ENCODE data around the gene NRAP. TPM values are rescaled to one million over a fixed set of nuclear protein-coding genes. Genes with fewer than 3 reads are reported as not detected.
A peak's percentile ranks its signal among the peaks of the same experiment; 100 is the strongest.

The NRAP gene
- total RNA-seq, 1 donor from 2014 or later: not detected

DNA sequence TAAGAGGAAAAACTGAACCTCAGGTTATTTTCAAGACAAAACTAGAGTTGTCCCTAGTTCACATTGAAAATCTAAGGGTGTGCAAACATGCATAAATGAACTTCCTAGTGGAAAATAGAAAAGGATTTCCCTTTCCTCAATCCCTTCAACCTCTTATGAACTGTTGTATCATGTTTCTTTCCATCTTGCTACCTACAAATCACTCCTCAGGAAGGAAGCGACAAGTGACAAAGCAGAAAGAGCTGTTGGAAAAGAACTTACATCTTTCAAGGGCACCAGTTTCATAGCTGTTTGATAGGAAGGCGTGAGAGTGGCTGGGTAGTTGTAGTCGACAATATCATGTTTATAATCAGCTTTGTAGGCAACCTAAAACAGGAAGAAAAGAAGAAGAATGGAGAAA, 23.9 kb downstream of the NRAP start:
- Mint-ChIP-seq H3K4me3 (no peak overlapping the region), H3K27ac (ENCODE audit: unreplicated experiment) (no peak overlapping the region), H3K9me3 (peaks cover 4% of the 10 kb centered on the region), H3K36me3 (ENCODE audit: low read depth) (no peaks in the 10 kb centered on the region), H3K27me3 (ENCODE audit: low read depth) (no peaks in the 10 kb centered on the region), H3K4me1 (peaks cover 7% of the 10 kb centered on the region)
- no peak for DNase-seq (ENCODE audit: low read depth, low spot score)
- TF ChIP-seq, protein P1, sequence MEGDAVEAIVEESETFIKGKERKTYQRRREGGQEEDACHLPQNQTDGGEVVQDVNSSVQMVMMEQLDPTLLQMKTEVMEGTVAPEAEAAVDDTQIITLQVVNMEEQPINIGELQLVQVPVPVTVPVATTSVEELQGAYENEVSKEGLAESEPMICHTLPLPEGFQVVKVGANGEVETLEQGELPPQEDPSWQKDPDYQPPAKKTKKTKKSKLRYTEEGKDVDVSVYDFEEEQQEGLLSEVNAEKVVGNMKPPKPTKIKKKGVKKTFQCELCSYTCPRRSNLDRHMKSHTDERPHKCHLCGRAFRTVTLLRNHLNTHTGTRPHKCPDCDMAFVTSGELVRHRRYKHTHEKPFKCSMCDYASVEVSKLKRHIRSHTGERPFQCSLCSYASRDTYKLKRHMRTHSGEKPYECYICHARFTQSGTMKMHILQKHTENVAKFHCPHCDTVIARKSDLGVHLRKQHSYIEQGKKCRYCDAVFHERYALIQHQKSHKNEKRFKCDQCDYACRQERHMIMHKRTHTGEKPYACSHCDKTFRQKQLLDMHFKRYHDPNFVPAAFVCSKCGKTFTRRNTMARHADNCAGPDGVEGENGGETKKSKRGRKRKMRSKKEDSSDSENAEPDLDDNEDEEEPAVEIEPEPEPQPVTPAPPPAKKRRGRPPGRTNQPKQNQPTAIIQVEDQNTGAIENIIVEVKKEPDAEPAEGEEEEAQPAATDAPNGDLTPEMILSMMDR (conservative IDR thresholded peaks at IDR 0.05): no peak

DNA sequence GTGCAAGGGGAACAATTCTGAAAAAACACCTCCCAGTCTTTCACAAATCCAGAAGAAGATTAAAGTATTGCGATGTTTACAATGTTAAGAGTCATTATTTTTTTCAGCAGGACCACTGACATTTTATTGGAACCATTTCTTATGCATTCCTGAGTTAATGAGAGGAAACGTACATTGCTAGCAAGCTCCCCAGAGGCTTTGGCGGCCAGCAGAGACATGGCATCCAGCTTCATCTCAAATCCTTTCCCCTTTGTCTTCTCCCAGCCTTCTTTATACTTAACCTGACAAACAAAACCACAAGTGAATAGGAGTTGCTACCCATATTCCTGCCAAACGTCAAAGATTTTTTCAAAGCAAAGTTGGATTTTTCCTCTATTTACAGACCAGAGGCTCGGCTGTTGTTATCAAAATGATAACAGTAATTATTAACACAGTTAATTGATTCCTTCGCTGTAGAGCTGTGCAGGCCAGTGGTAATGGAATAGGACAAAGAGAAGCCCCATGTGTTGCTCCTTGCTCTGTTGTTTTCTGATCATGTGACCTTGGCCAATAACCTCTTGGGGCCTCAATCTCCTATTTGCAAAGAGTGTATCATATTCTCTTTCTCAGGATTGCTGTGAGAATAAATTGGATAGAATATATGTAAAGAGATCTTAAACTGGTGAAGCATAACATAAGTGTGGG, 32.0 kb downstream of the NRAP start:
- Mint-ChIP-seq H3K4me3 (no peak overlapping the region), H3K36me3 (ENCODE audit: low read depth) (no peaks in the 10 kb centered on the region), H3K4me1 (peaks cover 8% of the 10 kb centered on the region), H3K27me3 (ENCODE audit: low read depth) (no peaks in the 10 kb centered on the region), H3K9me3 (peaks cover 12% of the 10 kb centered on the region), H3K27ac (ENCODE audit: unreplicated experiment) (peak overlapping the region; percentile 70)
- no peak for DNase-seq (ENCODE audit: low read depth, low spot score)
- TF ChIP-seq, protein P1 (conservative IDR thresholded peaks at IDR 0.05): no peak

DNA sequence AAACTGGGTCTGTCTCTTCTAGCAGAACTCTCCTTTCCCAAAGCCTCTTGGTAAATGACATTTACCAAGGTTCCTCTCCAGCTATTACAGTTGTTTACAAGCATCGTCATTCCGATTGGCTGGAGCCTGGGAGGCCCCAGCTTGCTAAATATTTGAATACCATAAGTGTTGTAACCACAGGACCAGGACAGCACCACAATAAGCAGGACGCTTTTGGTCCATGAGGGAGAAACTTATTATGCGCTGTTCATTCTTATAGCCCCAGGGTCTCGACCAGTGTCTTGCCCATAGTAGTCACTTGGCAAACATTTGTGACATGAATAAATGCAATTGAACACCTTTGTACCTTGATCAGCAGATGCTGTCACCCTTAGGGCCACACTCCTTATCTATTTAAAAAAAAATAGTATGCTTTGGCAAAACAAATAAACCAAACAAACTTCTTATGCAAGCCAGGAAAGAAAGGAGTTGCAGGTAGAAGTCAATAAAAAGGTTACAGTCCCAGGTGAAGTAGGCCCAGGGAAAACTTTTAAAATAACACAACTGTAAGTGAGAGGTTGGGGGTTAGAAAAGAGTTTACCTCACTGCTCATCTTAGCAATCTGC, 32.8 kb downstream of the NRAP start:
- H3K36me3 Mint-ChIP-seq (ENCODE audit: low read depth): no peaks in the 10 kb centered on the region
- TF ChIP-seq, protein P1 (conservative IDR thresholded peaks at IDR 0.05): no peak
- H3K27me3 Mint-ChIP-seq (ENCODE audit: low read depth): no peaks in the 10 kb centered on the region
- no peak for DNase-seq (ENCODE audit: low read depth, low spot score)
- H3K27ac Mint-ChIP-seq (ENCODE audit: unreplicated experiment): no peak overlapping the region
- H3K4me3 Mint-ChIP-seq: no peak overlapping the region
- H3K4me1 Mint-ChIP-seq: peaks cover 8% of the 10 kb centered on the region
- H3K9me3 Mint-ChIP-seq: peaks cover 12% of the 10 kb centered on the region

DNA sequence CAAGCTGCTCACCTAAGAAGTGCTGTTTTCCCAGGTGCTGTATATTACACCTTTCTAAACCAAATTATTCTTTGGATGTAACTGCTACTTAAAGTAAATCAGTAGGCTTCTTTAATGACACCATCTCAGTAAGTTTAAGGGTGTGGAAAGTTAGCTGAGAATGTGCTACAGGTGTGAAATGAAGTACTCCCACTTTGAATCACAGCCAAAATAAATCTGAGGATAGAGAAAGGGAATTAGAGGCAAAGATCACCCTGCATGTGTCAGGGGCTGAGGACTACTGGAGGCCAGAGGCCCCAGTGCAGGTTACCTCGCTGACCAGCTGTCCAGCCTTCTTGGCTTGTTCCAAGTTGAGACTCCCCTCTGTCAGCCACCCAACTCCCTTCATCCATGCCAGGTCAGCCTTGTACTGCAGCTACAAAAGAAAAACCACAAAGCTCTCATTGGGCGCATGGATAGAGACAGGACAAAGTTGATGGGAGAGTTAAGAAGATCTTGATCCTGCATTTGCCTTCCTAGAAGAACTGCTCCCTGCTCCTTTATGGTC, 35.2 kb downstream of the NRAP start:
- TF ChIP-seq, protein P1 (conservative IDR thresholded peaks at IDR 0.05): no peak
- Mint-ChIP-seq H3K27ac (ENCODE audit: unreplicated experiment) (no peak overlapping the region), H3K27me3 (ENCODE audit: low read depth) (peaks cover 2% of the 10 kb centered on the region), H3K4me3 (no peak overlapping the region), H3K36me3 (ENCODE audit: low read depth) (no peaks in the 10 kb centered on the region), H3K4me1 (peaks cover 8% of the 10 kb centered on the region), H3K9me3 (peaks cover 3% of the 10 kb centered on the region)
- DNase-seq (ENCODE audit: low read depth, low spot score): no peak

DNA sequence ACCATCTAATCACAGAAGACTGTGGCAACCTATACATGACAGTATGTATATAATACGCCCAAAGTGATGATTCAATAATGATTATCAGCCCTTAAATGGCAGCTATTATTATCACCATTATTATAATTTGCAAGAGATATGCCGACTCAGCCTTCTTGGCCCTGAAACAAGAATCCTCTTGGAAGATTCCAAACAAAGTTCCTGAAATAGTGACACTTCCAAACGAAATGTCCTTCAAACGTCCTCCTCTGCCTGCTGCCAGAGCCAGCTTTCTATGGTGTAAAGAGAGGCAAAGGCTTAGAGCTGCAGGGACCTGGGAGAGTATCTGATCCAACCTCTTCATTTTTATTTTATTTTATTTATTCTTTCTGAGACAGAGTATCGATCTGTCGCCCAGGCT, 36.0 kb downstream of the NRAP start:
- Mint-ChIP-seq H3K27ac (ENCODE audit: unreplicated experiment) (no peak overlapping the region), H3K4me3 (no peak overlapping the region), H3K27me3 (ENCODE audit: low read depth) (peaks cover 2% of the 10 kb centered on the region), H3K4me1 (peaks cover 8% of the 10 kb centered on the region), H3K9me3 (peaks cover 3% of the 10 kb centered on the region), H3K36me3 (ENCODE audit: low read depth) (no peaks in the 10 kb centered on the region)
- TF ChIP-seq, protein P1 (conservative IDR thresholded peaks at IDR 0.05): no peak
- DNase-seq (ENCODE audit: low read depth, low spot score): no peak

Data from neural crest cell (in vitro differentiated cells).